ENCODE results near the gene ARL6IP4.

ARL6IP4 gene

GRCh38 chr12:122944605-122945592 lies 35.6 kb upstream of the ARL6IP4 start:
- no peaks in the 10 kb centered on the region for H3K27me3 ChIP-seq
- H3K4me1 ChIP-seq, result peaks cover 65% of the 10 kb centered on the region
- peak overlapping the region; percentile 61 for H3K4me2 ChIP-seq
- TF ChIP-seq Cebpa-rat (IDR thresholded peaks at IDR 0.05), result no peak
- H3K9ac ChIP-seq, result peak overlapping the region; percentile 56; the same call in 1 of the 2 replicates
- no peaks in the 10 kb centered on the region for H4K20me1 ChIP-seq
- H3K4me3 ChIP-seq, result no peak overlapping the region
- H3K27ac ChIP-seq, result peak overlapping the region; percentile 49
- H3K36me3 ChIP-seq, result peaks cover 17% of the 10 kb centered on the region; the same call in 1 of the 2 replicates
- no peaks in the 10 kb centered on the region for H3K9me3 ChIP-seq

- TF ChIP-seq Cebpa-rat (IDR thresholded peaks at IDR 0.05), result peak; percentile 70; the same call in 1 of the 2 replicates
- Histone ChIP-seq H3K9me3 (no peaks in the 10 kb centered on the region), H3K27ac (peak overlapping the region; percentile 57), H3K4me2 (peak overlapping the region; percentile 80), H4K20me1 (no peaks in the 10 kb centered on the region), H3K4me1 (peaks cover 72% of the 10 kb centered on the region), H3K27me3 (no peaks in the 10 kb centered on the region), H3K36me3 (peaks cover 27% of the 10 kb centered on the region; the same call in 1 of the 2 replicates), H3K4me3 (no peak overlapping the region), H3K9ac (peak overlapping the region; percentile 52; the same call in 1 of the 2 replicates)
Observed at GRCh38 chr12:122946690-122947341, 33.7 kb upstream of the ARL6IP4 start.

- peak overlapping the region; percentile 57 for H3K27ac ChIP-seq
- H3K4me1 ChIP-seq, result peaks cover 71% of the 10 kb centered on the region
- H3K4me3 ChIP-seq, result no peak overlapping the region
- peak overlapping the region; percentile 80 for H3K4me2 ChIP-seq
- H3K27me3 ChIP-seq, result no peaks in the 10 kb centered on the region
- no peaks in the 10 kb centered on the region for H4K20me1 ChIP-seq
- no peak for TF ChIP-seq Cebpa-rat (IDR thresholded peaks at IDR 0.05)
- H3K9me3 ChIP-seq, result no peaks in the 10 kb centered on the region
- peak overlapping the region; percentile 52; the same call in 1 of the 2 replicates for H3K9ac ChIP-seq
- H3K36me3 ChIP-seq, result peaks cover 27% of the 10 kb centered on the region; the same call in 1 of the 2 replicates
Observed at GRCh38 chr12:122947352-122947792, 33.1 kb upstream of the ARL6IP4 start.

- H3K36me3 ChIP-seq, result peaks cover 27% of the 10 kb centered on the region; the same call in 1 of the 2 replicates
- peaks cover 64% of the 10 kb centered on the region for H3K4me1 ChIP-seq
- no peak overlapping the region for H3K27ac ChIP-seq
- no peak overlapping the region for H3K9ac ChIP-seq
- 0 out of 2 replicates have a peak, but pooled peaks cover 6% of the 10 kb centered on the region for H4K20me1 ChIP-seq
- H3K9me3 ChIP-seq, result no peaks in the 10 kb centered on the region
- H3K27me3 ChIP-seq, result no peaks in the 10 kb centered on the region
- TF ChIP-seq Cebpa-rat (IDR thresholded peaks at IDR 0.05), result no peak
- H3K4me3 ChIP-seq, result no peak overlapping the region
- no peak overlapping the region for H3K4me2 ChIP-seq
Observed at GRCh38 chr12:122948605-122949004, 31.9 kb upstream of the ARL6IP4 start.

GRCh38 chr12:122949405-122949804 lies 31.1 kb upstream of the ARL6IP4 start:
- peaks cover 27% of the 10 kb centered on the region; the same call in 1 of the 2 replicates for H3K36me3 ChIP-seq
- 0 out of 2 replicates have a peak overlapping the region, but pooled peaks have one; percentile 33 for H3K9ac ChIP-seq
- TF ChIP-seq Cebpa-rat (IDR thresholded peaks at IDR 0.05), result no peak
- H3K9me3 ChIP-seq, result no peaks in the 10 kb centered on the region
- no peak overlapping the region for H3K27ac ChIP-seq
- H4K20me1 ChIP-seq, result 0 out of 2 replicates have a peak, but pooled peaks cover 6% of the 10 kb centered on the region
- H3K4me3 ChIP-seq, result no peak overlapping the region
- no peaks in the 10 kb centered on the region for H3K27me3 ChIP-seq
- peaks cover 64% of the 10 kb centered on the region for H3K4me1 ChIP-seq
- H3K4me2 ChIP-seq, result 0 out of 2 replicates have a peak overlapping the region, but pooled peaks have one; percentile 17

GRCh38 chr12:122949816-122950675 lies 30.4 kb upstream of the ARL6IP4 start:
- H4K20me1 ChIP-seq, result 0 out of 2 replicates have a peak, but pooled peaks cover 9% of the 10 kb centered on the region
- H3K27ac ChIP-seq, result peak overlapping the region; percentile 44; the same call in 1 of the 2 replicates

GRCh38 chr12:122951406-122951805 lies 29.1 kb upstream of the ARL6IP4 start:
- Histone ChIP-seq H3K4me2 (no peak overlapping the region), H4K20me1 (0 out of 2 replicates have a peak, but pooled peaks cover 16% of the 10 kb centered on the region), H3K9ac (no peak overlapping the region), H3K9me3 (no peaks in the 10 kb centered on the region), H3K27me3 (no peaks in the 10 kb centered on the region), H3K4me1 (peaks cover 52% of the 10 kb centered on the region), H3K27ac (no peak overlapping the region), H3K36me3 (peaks cover 38% of the 10 kb centered on the region; the same call in 1 of the 2 replicates), H3K4me3 (no peak overlapping the region)
- TF ChIP-seq Cebpa-rat (IDR thresholded peaks at IDR 0.05), result no peak

More at GRCh38 chr12:122949816-122950675, 30.4 kb upstream of the ARL6IP4 start:
- H3K9ac ChIP-seq, result 0 out of 2 replicates have a peak overlapping the region, but pooled peaks have one; percentile 33
- H3K9me3 ChIP-seq, result no peaks in the 10 kb centered on the region
- TF ChIP-seq Cebpa-rat (IDR thresholded peaks at IDR 0.05), result no peak
- peak overlapping the region; percentile 17; the same call in 1 of the 2 replicates for H3K4me2 ChIP-seq
- peaks cover 64% of the 10 kb centered on the region for H3K4me1 ChIP-seq
- no peaks in the 10 kb centered on the region for H3K27me3 ChIP-seq
- no peak overlapping the region for H3K4me3 ChIP-seq
- peaks cover 27% of the 10 kb centered on the region; the same call in 1 of the 2 replicates for H3K36me3 ChIP-seq

- H3K36me3 ChIP-seq, result peaks cover 47% of the 10 kb centered on the region
- no peak for TF ChIP-seq Cebpa-rat (IDR thresholded peaks at IDR 0.05)
- no peaks in the 10 kb centered on the region for H3K27me3 ChIP-seq
- no peak overlapping the region for H3K27ac ChIP-seq
- 0 out of 2 replicates have a peak, but pooled peaks cover 16% of the 10 kb centered on the region for H4K20me1 ChIP-seq
- H3K4me1 ChIP-seq, result peaks cover 44% of the 10 kb centered on the region
- H3K4me2 ChIP-seq, result no peak overlapping the region
- H3K9me3 ChIP-seq, result no peaks in the 10 kb centered on the region
- H3K4me3 ChIP-seq, result no peak overlapping the region
- no peak overlapping the region for H3K9ac ChIP-seq
Observed at GRCh38 chr12:122951979-122952892, 28.2 kb upstream of the ARL6IP4 start.

Measured in BLaER1 (cell line).